HG03045 (cell line): ENCODE measurements around the gene DLG3.
"Not testable (repeated sequence)": the region's sequence is repeated elsewhere in the genome, so short reads cannot be mapped to it uniquely, and the experiment has no call there.

ENCODE experiments used
- ATAC-seq: cut with Tn5 transposase; IDR thresholded peaks from one replicate; pipeline ENCODE4 v1.9.1; 2021; ENCODE audit warnings: mild to moderate bottlenecking, moderate library complexity; ENCODE audit not compliant: unreplicated experiment

DLG3 gene

GRCh38 chrX:70444326-70444945 is at the start of gene DLG3:
TSS of gene DLG3 (plus strand) at chrX:70444835. CDS start at chrX:70445202, 367 bp downstream.
- ATAC-seq = no peak

GRCh38 chrX:70398899-70399298 is 45.7 kb upstream of the DLG3 start:
- ATAC-seq = no peak

- not testable (repeated sequence) for ATAC-seq
Observed at GRCh38 chrX:70400181-70400580, 44.5 kb upstream of the DLG3 start.

GRCh38 chrX:70402721-70403120 is 41.9 kb upstream of the DLG3 start:
- ATAC-seq = no peak

- no peak for ATAC-seq
Observed at GRCh38 chrX:70405003-70405402, 39.6 kb upstream of the DLG3 start.

- ATAC-seq = no peak
Observed at GRCh38 chrX:70410921-70411320, 33.7 kb upstream of the DLG3 start.

- ATAC-seq = no peak
Observed at GRCh38 chrX:70411475-70411874, 33.2 kb upstream of the DLG3 start.

- ATAC-seq = no peak
Observed at GRCh38 chrX:70421618-70422017, 23.0 kb upstream of the DLG3 start.

GRCh38 chrX:70422851-70423341 is 21.7 kb upstream of the DLG3 start, which contains the start of gene GDPD2:
TSS of gene GDPD2 (plus strand) at chrX:70423314. CDS start at chrX:70424985, 1,671 bp downstream.
- ATAC-seq = no peak

GRCh38 chrX:70423936-70424675 is 20.5 kb upstream of the DLG3 start:
- ATAC-seq = no peak

- no peak for ATAC-seq
Observed at GRCh38 chrX:70424801-70425200, 19.8 kb upstream of the DLG3 start.

GRCh38 chrX:70426286-70427278 is 18.1 kb upstream of the DLG3 start:
- no peak for ATAC-seq

GRCh38 chrX:70427365-70427764 is 17.3 kb upstream of the DLG3 start:
- ATAC-seq = no peak

GRCh38 chrX:70429759-70430158 is 14.9 kb upstream of the DLG3 start:
- no peak for ATAC-seq

GRCh38 chrX:70432936-70433847 is 11.4 kb upstream of the DLG3 start:
- ATAC-seq = no peak

GRCh38 chrX:70433848-70434351 is 10.7 kb upstream of the DLG3 start:
- ATAC-seq = peak; percentile 69

- ATAC-seq = peak; percentile 67
Observed at GRCh38 chrX:70434352-70434866, 10.2 kb upstream of the DLG3 start.

- ATAC-seq = no peak
Observed at GRCh38 chrX:70434914-70435586, 9.6 kb upstream of the DLG3 start.

- ATAC-seq = no peak
Observed at GRCh38 chrX:70436343-70436742, 8.3 kb upstream of the DLG3 start.
